GM19238 (cell line): ENCODE measurements around the gene HPS3.
"Not testable (repeated sequence)": the region's sequence is repeated elsewhere in the genome, so short reads cannot be mapped to it uniquely, and the experiment has no call there.

Source experiments
- DNase-seq: peaks from one replicate; pipeline ENCODE4 v3.0.0; 2011; ENCODE audit warnings: low spot score; ENCODE audit not compliant: insufficient read length

Gene HPS3

GRCh38 chr3:149186219-149186618, 56.8 kb downstream of the HPS3 start:
- DNase-seq: no peak

- no peak for DNase-seq
These were observed 57.3 kb downstream of the HPS3 start for GRCh38 chr3:149186721-149187120.

- no peak for DNase-seq
These were observed 59.1 kb downstream of the HPS3 start for GRCh38 chr3:149188494-149188893.

GRCh38 chr3:149195221-149195620, 65.8 kb downstream of the HPS3 start:
- no peak for DNase-seq

GRCh38 chr3:149196805-149197592, 67.6 kb downstream of the HPS3 start:
- not testable (repeated sequence) for DNase-seq

DNA sequence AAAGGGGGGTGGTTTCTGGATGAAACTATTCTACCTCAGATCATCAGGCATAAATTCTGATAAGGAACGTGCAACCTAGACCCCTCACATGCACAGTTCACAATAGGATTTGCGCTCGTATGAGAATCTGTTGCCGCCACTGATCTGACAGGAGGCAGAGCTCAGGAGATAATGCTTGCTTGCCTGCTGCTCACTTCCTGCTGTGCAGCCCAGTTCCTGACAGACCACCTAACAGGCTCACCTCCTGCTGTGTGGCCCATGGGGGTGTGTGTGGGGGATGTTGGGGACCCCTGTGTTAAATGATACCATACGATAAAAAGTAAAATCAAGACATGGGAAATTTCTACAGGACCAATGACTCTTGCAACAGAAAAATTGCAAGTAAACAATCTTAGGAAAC, 68.2 kb downstream of the HPS3 start:
- DNase-seq: no peak

GRCh38 chr3:149198611-149199010, 69.2 kb downstream of the HPS3 start:
- no peak for DNase-seq

- DNase-seq: no peak
These were observed 70.0 kb downstream of the HPS3 start for GRCh38 chr3:149199474-149199873.

- DNase-seq: no peak
These were observed 74.3 kb downstream of the HPS3 start for GRCh38 chr3:149203758-149204157.

DNA sequence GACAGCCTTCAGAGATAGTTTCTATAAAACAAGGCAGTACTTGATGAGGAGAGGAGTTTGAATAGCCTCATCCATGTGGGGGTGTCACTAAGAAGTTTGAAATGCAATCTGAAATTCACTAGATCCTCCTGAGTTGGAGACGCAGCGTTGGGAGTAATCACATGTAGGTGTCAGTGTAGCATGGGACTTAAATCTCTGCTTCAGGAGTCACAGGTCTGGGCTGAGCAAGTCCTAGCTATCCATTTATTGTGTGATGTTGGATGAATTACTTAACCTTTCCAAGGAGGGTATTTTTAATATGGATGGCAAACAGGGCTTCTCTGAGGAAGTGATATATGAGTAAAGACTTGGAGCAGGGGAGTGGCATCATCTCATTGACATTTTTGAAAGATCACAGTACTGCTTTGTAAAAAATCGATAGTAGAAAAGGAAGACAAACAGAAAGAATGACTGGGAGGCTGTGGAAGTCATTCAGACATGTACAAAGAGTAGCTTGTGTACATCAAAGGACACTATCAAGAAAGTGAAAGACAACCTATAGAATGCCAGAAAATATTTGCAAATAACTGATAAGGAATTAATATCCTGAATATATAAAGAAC, 75.1 kb downstream of the HPS3 start:
- no peak for DNase-seq

GRCh38 chr3:149207475-149207874, 78.0 kb downstream of the HPS3 start:
- no peak for DNase-seq

- no peak for DNase-seq
These were observed 80.0 kb downstream of the HPS3 start for GRCh38 chr3:149209431-149209830.

- DNase-seq: no peak
These were observed 82.9 kb downstream of the HPS3 start for GRCh38 chr3:149212386-149212785.

- no peak for DNase-seq
These were observed 85.3 kb downstream of the HPS3 start for GRCh38 chr3:149214702-149215101.

- DNase-seq: no peak
These were observed 86.1 kb downstream of the HPS3 start for GRCh38 chr3:149215515-149215914.

- no peak for DNase-seq
These were observed 86.9 kb downstream of the HPS3 start for GRCh38 chr3:149216193-149216869.

GRCh38 chr3:149217347-149217746, 87.9 kb downstream of the HPS3 start:
- DNase-seq: no peak

DNA sequence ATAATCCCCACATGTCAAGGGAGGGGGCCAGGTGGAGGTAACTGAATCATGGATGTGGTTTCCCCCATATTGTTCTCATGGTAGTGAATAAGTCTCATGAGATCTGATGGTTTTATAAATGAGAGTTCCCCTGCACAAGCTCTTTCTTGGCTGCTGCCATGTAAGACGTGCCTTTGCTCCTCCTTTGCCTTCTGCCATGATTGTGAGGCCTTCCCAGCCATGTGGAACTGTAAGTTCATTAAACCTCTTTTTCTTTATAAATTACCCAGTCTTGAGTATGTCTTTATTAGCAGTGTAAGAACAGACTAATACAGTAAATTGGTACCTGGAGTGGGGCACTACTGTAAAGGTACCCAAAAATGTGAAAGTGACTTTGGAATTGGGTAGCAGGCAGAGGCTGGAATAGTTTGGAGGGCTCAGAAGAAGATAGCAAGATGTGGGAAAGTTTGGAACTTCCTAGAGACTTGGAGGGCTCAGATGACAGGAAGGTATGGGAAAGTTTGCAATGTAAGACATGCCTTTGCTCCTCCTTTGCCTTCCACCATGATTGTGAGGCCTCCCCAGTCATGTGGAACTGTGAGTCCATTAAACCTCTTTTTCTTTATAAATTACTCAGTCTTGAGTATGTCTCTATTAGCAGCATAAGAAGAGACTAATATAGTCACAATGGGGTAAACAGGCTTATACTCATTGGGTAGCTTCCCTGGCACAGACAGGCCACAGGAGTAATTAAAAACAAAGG, 90.1 kb downstream of the HPS3 start:
- DNase-seq: not testable (repeated sequence)

DNA sequence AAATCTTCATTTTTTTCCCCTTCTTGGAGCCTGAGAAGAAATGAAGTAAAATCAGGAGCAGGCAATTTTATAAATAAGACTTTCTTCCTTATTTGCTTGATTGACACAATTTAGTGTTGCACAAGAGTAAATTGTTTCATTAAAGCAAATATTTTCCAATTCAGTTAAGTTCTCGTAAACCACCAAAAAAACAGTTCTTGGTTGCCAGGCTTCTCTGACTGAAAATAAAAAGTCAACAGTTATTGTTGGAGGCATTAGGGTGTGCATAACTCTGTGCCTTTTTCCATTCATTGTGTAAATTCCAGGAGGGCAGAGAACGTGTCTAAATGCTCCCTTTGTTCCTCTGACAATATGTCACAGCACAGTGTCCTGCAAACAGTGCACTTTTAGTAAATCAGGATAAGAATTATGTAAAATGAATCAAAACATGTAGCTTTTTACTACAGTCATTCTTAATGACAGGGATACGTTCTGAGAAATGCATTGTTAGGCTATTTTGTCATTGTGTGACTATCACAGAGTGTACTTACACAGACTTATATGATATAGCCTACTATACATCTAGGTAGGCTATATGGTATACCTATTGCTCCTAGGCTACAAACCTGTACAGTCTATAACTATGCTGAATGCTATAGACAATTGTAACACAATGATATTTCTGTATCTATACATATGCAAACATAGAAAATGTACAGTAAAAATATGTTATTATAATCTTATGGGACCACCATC, 92.5 kb downstream of the HPS3 start, which contains the start of gene CP:
TSS of gene CP (minus strand) at position 47 of the 735 bp plus-strand sequence. CDS start at position 10, 37 bp downstream.
- DNase-seq: no peak
